GM20000 (cell line): Measurements from ENCODE around the gene PLA2G4E.

Source experiments
- DNase-seq: peaks from one replicate; pipeline ENCODE4 v3.0.0; 2012; ENCODE audit warnings: low spot score
- TF ChIP-seq, protein P1 (sequence below): IDR thresholded peaks from 2 replicates; pipeline ENCODE4 v1.5.1; 2012; ENCODE audit warnings: mild to moderate bottlenecking, control low read depth; ENCODE audit errors: extremely low read depth, missing control alignments

PLA2G4E gene

DNA sequence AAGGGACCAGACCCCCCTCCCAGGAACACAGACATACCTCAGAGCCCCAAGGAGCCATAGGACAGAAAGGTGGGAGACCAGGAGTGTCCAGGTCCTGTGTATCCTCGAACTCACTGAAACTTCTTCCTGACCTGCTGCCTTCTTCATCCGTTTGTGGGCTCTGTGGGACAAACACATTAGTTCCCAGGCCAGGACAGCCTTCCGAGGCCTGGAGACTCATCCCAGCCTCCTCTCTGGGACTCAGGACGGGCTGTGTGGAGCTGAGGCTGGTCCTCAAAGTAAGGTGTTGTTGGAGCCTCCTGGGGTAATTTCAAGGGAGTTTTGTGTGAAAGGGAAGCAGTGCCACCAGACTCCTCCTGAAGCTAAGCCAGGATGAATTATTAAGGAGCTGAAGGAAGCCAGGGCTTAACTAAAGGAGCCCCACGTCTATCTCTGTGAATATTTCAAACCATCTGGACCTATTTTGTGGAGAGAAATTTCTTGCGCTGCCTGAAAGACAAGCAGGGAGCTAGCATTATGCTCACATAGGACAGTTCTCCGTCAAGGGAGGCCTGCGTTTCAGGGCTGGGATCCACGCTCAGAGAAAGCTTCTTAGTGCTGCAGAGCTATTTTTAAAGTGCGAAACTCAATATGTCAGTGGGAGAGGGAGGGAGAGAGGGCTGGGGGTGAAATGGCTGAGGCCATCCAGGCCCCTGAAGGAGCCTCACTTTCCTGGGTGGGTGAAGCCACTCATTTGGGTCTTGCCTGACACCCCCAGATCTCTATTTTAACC lies 29.8 kb upstream of the PLA2G4E start:
- DNase-seq: no peak
- TF ChIP-seq, protein P1, sequence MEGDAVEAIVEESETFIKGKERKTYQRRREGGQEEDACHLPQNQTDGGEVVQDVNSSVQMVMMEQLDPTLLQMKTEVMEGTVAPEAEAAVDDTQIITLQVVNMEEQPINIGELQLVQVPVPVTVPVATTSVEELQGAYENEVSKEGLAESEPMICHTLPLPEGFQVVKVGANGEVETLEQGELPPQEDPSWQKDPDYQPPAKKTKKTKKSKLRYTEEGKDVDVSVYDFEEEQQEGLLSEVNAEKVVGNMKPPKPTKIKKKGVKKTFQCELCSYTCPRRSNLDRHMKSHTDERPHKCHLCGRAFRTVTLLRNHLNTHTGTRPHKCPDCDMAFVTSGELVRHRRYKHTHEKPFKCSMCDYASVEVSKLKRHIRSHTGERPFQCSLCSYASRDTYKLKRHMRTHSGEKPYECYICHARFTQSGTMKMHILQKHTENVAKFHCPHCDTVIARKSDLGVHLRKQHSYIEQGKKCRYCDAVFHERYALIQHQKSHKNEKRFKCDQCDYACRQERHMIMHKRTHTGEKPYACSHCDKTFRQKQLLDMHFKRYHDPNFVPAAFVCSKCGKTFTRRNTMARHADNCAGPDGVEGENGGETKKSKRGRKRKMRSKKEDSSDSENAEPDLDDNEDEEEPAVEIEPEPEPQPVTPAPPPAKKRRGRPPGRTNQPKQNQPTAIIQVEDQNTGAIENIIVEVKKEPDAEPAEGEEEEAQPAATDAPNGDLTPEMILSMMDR: no peak

DNA sequence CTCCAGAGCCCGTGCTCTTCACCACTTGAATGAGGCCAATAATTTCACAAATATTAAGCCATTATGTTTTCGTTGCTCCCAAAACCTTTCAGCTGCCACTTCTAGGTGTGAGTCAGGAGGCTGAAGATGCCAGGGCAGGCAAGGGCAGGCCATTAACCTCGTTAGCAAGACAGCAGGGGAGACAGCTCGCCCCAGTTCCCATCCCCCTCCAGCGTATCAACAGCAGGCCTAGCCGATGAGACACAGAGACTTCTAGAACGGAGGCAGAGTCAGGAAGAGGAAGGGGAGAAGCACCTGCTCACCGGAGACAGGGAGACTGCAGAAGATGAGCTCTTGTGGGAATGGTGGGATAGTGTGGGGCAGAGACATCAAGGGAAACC lies 28.0 kb upstream of the PLA2G4E start:
- TF ChIP-seq, protein P1: no peak
- DNase-seq: no peak

- DNase-seq: no peak
- TF ChIP-seq, protein P1: no peak
Measured at GRCh38 chr15:42048080-42048820, 27.4 kb upstream of the PLA2G4E start.

DNA sequence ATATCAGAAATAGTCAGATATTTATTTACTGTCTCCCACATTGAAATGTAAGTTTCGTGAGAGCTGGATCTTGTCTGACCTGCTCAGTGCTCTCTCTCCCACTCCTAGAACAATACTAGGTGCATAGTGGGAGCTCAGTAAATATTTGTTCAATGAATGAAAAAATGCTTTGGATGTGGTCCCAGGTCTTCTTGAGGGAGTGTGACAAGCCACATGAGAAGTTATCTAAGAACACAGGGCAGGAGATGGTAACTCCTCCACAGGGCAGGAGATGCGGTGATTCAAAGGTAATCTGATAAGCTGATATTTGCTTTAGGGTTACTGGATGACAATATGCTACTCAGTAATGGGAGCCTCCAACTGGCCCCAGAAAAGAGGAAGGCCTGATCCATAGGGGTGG lies 25.8 kb upstream of the PLA2G4E start:
- TF ChIP-seq, protein P1: no peak

DNA sequence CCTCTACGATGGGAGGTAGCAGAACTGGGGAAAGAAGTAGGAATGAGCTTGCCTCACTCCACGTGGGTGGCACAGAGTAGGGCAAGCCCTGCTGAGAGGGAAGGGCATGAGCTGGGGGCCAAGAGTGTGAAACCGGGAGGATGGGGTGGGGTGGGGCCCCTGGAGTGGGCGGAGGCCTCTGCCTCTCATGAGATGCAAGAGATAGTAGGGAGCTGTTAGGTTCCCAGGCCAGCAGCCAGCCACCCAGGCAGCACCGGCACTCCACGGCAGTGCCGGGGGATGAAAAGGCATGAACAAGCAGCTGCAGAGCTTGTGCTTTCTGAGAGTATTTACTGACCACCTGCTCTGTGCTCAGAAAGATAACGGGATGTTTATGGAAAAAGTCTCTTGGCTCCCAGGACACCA lies 24.4 kb upstream of the PLA2G4E start:
- TF ChIP-seq, protein P1: no peak
- DNase-seq: no peak

More for the DNA sequence above, 25.8 kb upstream of the PLA2G4E start:
- DNase-seq: no peak

- TF ChIP-seq, protein P1: no peak
- no peak for DNase-seq
Measured at GRCh38 chr15:42042602-42043400, 22.0 kb upstream of the PLA2G4E start.

DNA sequence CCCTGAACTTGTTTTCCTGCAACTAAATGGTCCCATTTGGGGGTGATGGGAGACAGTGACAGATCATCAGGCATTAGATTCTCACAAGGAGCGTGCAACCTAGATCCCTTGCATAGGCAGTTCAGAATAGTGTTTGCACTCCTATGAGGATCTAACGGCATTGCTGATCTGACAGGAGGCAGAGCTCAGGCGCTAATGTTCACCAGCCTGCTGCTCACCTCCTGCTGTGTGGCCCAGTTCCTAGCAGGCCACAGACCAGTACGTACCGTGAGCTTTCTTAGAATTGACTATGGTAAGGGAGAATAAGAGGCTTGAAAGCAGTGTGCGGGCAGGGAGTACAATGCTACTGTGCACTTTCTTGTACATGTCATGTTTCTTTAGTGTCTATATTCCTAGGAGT lies 17.6 kb upstream of the PLA2G4E start:
- TF ChIP-seq, protein P1: no peak
- DNase-seq: no peak
